ENCODE data around the gene ZNF383.
"Not testable (repeated sequence)": the region's sequence is repeated elsewhere in the genome, so short reads cannot be mapped to it uniquely, and the experiment has no call there.

DNA sequence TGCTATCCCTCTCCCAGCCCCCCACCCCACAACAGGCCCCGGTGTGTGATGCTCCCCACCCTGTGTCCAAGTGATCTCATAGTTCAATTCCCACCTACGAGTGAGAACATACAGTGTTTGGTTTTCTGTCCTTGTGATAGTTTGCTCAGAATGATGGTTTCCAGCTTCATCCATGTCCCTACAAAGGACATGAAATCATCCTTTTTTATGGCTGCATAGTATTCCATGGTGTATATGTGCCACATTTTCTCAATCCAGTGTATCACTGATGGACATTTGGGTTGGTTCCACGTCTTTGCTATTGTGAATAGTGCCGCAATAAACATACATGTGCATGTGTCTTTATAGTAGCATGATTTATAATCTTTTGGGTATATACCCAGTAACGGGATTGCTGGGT, 20.9 kb upstream of the ZNF383 start:
- TF ChIP-seq, protein P1, sequence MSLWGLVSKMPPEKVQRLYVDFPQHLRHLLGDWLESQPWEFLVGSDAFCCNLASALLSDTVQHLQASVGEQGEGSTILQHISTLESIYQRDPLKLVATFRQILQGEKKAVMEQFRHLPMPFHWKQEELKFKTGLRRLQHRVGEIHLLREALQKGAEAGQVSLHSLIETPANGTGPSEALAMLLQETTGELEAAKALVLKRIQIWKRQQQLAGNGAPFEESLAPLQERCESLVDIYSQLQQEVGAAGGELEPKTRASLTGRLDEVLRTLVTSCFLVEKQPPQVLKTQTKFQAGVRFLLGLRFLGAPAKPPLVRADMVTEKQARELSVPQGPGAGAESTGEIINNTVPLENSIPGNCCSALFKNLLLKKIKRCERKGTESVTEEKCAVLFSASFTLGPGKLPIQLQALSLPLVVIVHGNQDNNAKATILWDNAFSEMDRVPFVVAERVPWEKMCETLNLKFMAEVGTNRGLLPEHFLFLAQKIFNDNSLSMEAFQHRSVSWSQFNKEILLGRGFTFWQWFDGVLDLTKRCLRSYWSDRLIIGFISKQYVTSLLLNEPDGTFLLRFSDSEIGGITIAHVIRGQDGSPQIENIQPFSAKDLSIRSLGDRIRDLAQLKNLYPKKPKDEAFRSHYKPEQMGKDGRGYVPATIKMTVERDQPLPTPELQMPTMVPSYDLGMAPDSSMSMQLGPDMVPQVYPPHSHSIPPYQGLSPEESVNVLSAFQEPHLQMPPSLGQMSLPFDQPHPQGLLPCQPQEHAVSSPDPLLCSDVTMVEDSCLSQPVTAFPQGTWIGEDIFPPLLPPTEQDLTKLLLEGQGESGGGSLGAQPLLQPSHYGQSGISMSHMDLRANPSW (CRISPR knock-in tag; conservative IDR thresholded peaks at IDR 0.05; ENCODE audit: low read depth): not testable (repeated sequence)
- TF ChIP-seq, protein P2, sequence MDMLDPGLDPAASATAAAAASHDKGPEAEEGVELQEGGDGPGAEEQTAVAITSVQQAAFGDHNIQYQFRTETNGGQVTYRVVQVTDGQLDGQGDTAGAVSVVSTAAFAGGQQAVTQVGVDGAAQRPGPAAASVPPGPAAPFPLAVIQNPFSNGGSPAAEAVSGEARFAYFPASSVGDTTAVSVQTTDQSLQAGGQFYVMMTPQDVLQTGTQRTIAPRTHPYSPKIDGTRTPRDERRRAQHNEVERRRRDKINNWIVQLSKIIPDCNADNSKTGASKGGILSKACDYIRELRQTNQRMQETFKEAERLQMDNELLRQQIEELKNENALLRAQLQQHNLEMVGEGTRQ (CRISPR knock-in tag; IDR thresholded peaks at IDR 0.05): not testable (repeated sequence)
- not testable (repeated sequence) for TF ChIP-seq JUN (CRISPR knock-in tag; IDR thresholded peaks at IDR 0.05); RELA (CRISPR knock-in tag; IDR thresholded peaks at IDR 0.05; ENCODE audit: borderline replicate concordance); ZNF232 (CRISPR knock-in tag; IDR thresholded peaks at IDR 0.05); NFYB (CRISPR knock-in tag; conservative IDR thresholded peaks at IDR 0.05; ENCODE audit: low read depth); IRF2 (CRISPR knock-in tag; IDR thresholded peaks at IDR 0.05; ENCODE audit: borderline replicate concordance, low read depth)
- TF ChIP-seq, protein P3, sequence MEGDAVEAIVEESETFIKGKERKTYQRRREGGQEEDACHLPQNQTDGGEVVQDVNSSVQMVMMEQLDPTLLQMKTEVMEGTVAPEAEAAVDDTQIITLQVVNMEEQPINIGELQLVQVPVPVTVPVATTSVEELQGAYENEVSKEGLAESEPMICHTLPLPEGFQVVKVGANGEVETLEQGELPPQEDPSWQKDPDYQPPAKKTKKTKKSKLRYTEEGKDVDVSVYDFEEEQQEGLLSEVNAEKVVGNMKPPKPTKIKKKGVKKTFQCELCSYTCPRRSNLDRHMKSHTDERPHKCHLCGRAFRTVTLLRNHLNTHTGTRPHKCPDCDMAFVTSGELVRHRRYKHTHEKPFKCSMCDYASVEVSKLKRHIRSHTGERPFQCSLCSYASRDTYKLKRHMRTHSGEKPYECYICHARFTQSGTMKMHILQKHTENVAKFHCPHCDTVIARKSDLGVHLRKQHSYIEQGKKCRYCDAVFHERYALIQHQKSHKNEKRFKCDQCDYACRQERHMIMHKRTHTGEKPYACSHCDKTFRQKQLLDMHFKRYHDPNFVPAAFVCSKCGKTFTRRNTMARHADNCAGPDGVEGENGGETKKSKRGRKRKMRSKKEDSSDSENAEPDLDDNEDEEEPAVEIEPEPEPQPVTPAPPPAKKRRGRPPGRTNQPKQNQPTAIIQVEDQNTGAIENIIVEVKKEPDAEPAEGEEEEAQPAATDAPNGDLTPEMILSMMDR (IDR thresholded peaks at IDR 0.05): not testable (repeated sequence)
- TF ChIP-seq, protein P4, sequence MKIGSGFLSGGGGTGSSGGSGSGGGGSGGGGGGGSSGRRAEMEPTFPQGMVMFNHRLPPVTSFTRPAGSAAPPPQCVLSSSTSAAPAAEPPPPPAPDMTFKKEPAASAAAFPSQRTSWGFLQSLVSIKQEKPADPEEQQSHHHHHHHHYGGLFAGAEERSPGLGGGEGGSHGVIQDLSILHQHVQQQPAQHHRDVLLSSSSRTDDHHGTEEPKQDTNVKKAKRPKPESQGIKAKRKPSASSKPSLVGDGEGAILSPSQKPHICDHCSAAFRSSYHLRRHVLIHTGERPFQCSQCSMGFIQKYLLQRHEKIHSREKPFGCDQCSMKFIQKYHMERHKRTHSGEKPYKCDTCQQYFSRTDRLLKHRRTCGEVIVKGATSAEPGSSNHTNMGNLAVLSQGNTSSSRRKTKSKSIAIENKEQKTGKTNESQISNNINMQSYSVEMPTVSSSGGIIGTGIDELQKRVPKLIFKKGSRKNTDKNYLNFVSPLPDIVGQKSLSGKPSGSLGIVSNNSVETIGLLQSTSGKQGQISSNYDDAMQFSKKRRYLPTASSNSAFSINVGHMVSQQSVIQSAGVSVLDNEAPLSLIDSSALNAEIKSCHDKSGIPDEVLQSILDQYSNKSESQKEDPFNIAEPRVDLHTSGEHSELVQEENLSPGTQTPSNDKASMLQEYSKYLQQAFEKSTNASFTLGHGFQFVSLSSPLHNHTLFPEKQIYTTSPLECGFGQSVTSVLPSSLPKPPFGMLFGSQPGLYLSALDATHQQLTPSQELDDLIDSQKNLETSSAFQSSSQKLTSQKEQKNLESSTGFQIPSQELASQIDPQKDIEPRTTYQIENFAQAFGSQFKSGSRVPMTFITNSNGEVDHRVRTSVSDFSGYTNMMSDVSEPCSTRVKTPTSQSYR (CRISPR knock-in tag; IDR thresholded peaks at IDR 0.05): not testable (repeated sequence)

Data from WTC11 (cell line).